H1 (cell line): ENCODE data around the gene ABHD17B. TPM values are rescaled to one million over a fixed set of nuclear protein-coding genes. Genes with fewer than 3 reads are reported as not detected.

Experiments used
- CEBPB ChIP-seq: IDR thresholded peaks from 2 replicates; pipeline ENCODE4 v1.6.1; 2012; ENCODE audit warnings: low read depth, low read length
- CREB1 ChIP-seq: IDR thresholded peaks from 2 replicates; pipeline ENCODE4 v1.6.1; 2012; ENCODE audit warnings: inconsistent platforms
- EP300 ChIP-seq, 2 experiments: IDR thresholded peaks; 1 replicate in 1 of 2; 2 replicates in 1 of 2; pipeline ENCODE4 v1.6.1; 2011 to 2012; ENCODE audit warnings: low read depth in 2 of 2, low read length in 2 of 2, mild to moderate bottlenecking in 2 of 2, borderline replicate concordance in 1 of 2, inconsistent platforms in 1 of 2, moderate library complexity in 1 of 2
- EZH2 ChIP-seq: fragments of 200-600 bp; sonication (generic); IDR thresholded peaks from 2 replicates; pipeline ENCODE4 v1.7.1; 2012; ENCODE audit warnings: low read depth, mild to moderate bottlenecking, moderate library complexity, low read length, inconsistent platforms; ENCODE audit not compliant: severe bottlenecking
- FOSL1 ChIP-seq: IDR thresholded peaks from 2 replicates; pipeline ENCODE4 v1.6.1; 2011; ENCODE audit warnings: mild to moderate bottlenecking, low read depth, low read length, moderate library complexity; ENCODE audit not compliant: insufficient read depth
- GTF2F1 ChIP-seq: IDR thresholded peaks from 2 replicates; pipeline ENCODE4 v1.6.1; 2012; ENCODE audit warnings: low read depth, low read length, improper control_type of control experiment, borderline replicate concordance
- JUN ChIP-seq: IDR thresholded peaks from 2 replicates; pipeline ENCODE4 v1.6.1; 2011; ENCODE audit warnings: low read depth, mild to moderate bottlenecking, improper control_type of control experiment, low read length
- JUND ChIP-seq: IDR thresholded peaks from 2 replicates; pipeline ENCODE4 v1.6.1; 2011; ENCODE audit warnings: mild to moderate bottlenecking, improper control_type of control experiment, low read length
- KDM4A ChIP-seq: IDR thresholded peaks from one replicate; pipeline ENCODE4 v1.7.1; 2012; ENCODE audit warnings: low read depth, mild to moderate bottlenecking, moderate library complexity, low read length, inconsistent platforms; ENCODE audit not compliant: severe bottlenecking
- NRF1 ChIP-seq: IDR thresholded peaks from 2 replicates; pipeline ENCODE4 v1.6.1; 2011; ENCODE audit warnings: mild to moderate bottlenecking, low read depth, low read length, improper control_type of control experiment
- POLR2A ChIP-seq, 2 experiments: IDR thresholded peaks; 1 replicate in 1 of 2; 2 replicates in 1 of 2; pipeline ENCODE4 v1.6.1; 2011; ENCODE audit warnings: low read depth in 2 of 2, low read length in 2 of 2, mild to moderate bottlenecking in 2 of 2; ENCODE audit errors: control extremely low read depth in 1 of 2
- POLR2AphosphoS5 ChIP-seq: IDR thresholded peaks from 2 replicates; pipeline ENCODE4 v1.6.1; 2011; ENCODE audit warnings: low read depth, low read length
- RFX5 ChIP-seq: IDR thresholded peaks from 2 replicates; pipeline ENCODE4 v1.6.1; 2011; ENCODE audit warnings: low read depth, low read length, improper control_type of control experiment, borderline replicate concordance
- SAP30 ChIP-seq: fragments of 300-600 bp; sonication (generic); IDR thresholded peaks from 2 replicates; pipeline ENCODE4 v1.7.1; 2012; ENCODE audit warnings: low read length, moderate library complexity, mild to moderate bottlenecking, inconsistent platforms; ENCODE audit not compliant: insufficient read depth, insufficient replicate concordance
- TBP ChIP-seq: IDR thresholded peaks from 2 replicates; pipeline ENCODE4 v1.6.1; 2011; ENCODE audit warnings: low read depth, low read length, improper control_type of control experiment
- TEAD4 ChIP-seq: IDR thresholded peaks from 2 replicates; pipeline ENCODE4 v1.6.1; 2012; ENCODE audit warnings: low read depth, low read length, inconsistent platforms, mixed read lengths
- polyA plus RNA-seq, 7 experiments: library from polyadenylated mRNA; depleted of rRNA in 3 of 7; stranded (reverse) in 5 of 7; unstranded in 2 of 7; fragments of >200 nt in 5 of 7; fragments of 200-250 nt in 2 of 7; gene quantifications; 1 replicate in 5 of 7; 2 replicates in 1 of 7; 4 replicates in 1 of 7; pipeline versions ENCODE4 v1.2.1 to v1.2.3, GENCODE V29; 2011 to 2013; ENCODE audit warnings: missing spikeins in 2 of 7, mixed read lengths in 2 of 7
- total RNA-seq: library from RNA; stranded (reverse); fragmentation: NEBNext Ultra II Directional; extraction: Animal tissue kit (Norgen Biotek cat#: 25700); gene quantifications from 2 replicates; pipeline ENCODE4 v1.2.1, GENCODE V29; 2021

The ABHD17B gene
- total and polyA plus RNA-seq, 2 of the 8 experiments (the other 6 are each of a cell fraction or from before 2014, with no cell fraction given): 37.2 to 60.8 TPM

DNA sequence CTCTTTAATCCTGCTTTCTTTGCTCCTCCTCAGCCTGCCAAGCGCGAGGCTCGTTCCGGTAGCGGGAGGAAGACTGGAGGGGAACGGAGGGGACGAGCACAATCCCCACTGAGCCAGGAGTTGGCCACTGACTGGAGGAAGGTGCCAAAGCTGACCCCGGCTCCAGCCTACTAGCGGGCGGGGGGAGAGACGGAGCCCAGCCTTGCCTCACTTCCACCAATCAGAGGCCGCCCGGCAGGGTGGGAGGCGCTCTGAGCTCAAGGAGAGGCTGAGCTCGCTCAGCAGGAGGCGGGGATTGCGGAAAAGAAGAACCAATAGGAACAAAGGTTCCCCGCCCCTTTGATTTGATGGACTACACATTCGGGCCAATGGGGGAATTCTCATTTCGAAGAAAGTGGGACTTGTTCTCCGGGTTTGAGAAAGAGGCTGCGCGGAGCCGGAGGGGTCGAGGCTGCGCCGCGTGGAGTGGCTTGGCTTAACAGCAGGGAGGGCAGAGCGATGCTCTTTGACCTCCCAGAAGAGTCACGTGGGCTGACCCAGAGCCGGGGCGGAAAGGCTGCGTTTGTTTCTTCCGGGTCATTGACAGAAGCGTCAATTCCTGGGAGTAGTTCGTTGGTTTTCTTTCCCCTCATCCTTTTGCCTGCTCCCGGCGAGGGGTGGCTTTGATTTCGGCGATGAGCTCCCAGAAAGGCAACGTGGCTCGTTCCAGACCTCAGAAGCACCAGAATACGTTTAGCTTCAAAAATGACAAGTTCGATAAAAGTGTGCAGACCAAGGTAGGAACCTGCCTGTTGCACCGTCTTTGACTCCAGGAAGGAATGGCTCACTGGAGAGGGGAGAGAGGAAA, at the start of gene ABHD17B, which contains the start of gene C9orf85 (continued):
- peak; percentile 92 for TF ChIP-seq SAP30
- TF ChIP-seq CREB1: no peak
- TF ChIP-seq KDM4A: no peak
- TF ChIP-seq JUN: no peak
- TF ChIP-seq POLR2A (IDR thresholded peaks at IDR 0.05; ENCODE audit: control extremely low read depth in 1 of 2, low read depth in 2 of 2, low read length in 2 of 2): peak; percentile 99
- peak; percentile 89 for TF ChIP-seq GTF2F1
- no peak for TF ChIP-seq EP300 (IDR thresholded peaks at IDR 0.05; ENCODE audit: borderline replicate concordance in 1 of 2, low read depth in 2 of 2, low read length in 2 of 2)
- no peak; the same call in none of the 2 replicates for TF ChIP-seq NRF1
- TF ChIP-seq TBP: peak; percentile 98
- TF ChIP-seq JUND: no peak
- no peak for TF ChIP-seq RFX5
- TF ChIP-seq EZH2: no peak
- TF ChIP-seq POLR2AphosphoS5: peak; percentile 100
- no peak for TF ChIP-seq TEAD4
- TF ChIP-seq FOSL1: no peak
- TF ChIP-seq CEBPB: no peak
